Suprapubic skin (tissue), 4 donors: ENCODE data around the gene GRPEL1. TPM values are rescaled to one million over a fixed set of nuclear protein-coding genes. Genes with fewer than 3 reads are reported as not detected.

Source experiments
- DNase-seq, 2 donors: peaks; one replicate each; pipeline ENCODE4 v3.0.0-alpha.2; 2019; ENCODE audit warnings: low spot score in 2 of 2
- H3K27ac ChIP-seq: fragments of 200-600 bp; sonication (generic); one replicate; pipeline ENCODE4 v1.5.1; 2019
- H3K27me3 ChIP-seq: fragments of 200-600 bp; sonication (generic); one replicate; pipeline ENCODE4 v1.5.1; 2019
- H3K36me3 ChIP-seq: fragments of 200-600 bp; sonication (generic); one replicate; pipeline ENCODE4 v1.5.1; 2019
- H3K4me1 ChIP-seq: fragments of 200-600 bp; sonication (generic); one replicate; pipeline ENCODE4 v1.5.1; 2019
- H3K4me3 ChIP-seq: fragments of 200-600 bp; sonication (generic); one replicate; pipeline ENCODE4 v1.5.1; 2019; ENCODE audit warnings: mild to moderate bottlenecking
- H3K9me3 ChIP-seq: fragments of 200-600 bp; sonication (generic); one replicate; pipeline ENCODE4 v1.5.1; 2019
- CTCF ChIP-seq, 2 donors: fragments of 200-600 bp in 1 of 2; fragments of 450-650 bp in 1 of 2; sonication (generic) in 1 of 2; IDR thresholded peaks; one replicate each; pipeline ENCODE4 v1.5.1; 2016 to 2019; ENCODE audit warnings: antibody characterized with exemption in 2 of 2, mild to moderate bottlenecking in 1 of 2, moderate library complexity in 1 of 2
- EP300 ChIP-seq: sonication (generic); formaldehyde crosslinking; IDR thresholded peaks from one replicate; pipeline ENCODE4 v1.6.1; 2017; ENCODE audit warnings: antibody characterized with exemption
- POLR2A ChIP-seq, 2 donors: fragments of 450-650 bp; IDR thresholded peaks; one replicate each; pipeline ENCODE4 v1.6.1; 2017; ENCODE audit warnings: antibody characterized with exemption in 2 of 2, mild to moderate bottlenecking in 2 of 2, moderate library complexity in 2 of 2
- POLR2AphosphoS5 ChIP-seq, 3 donors: sonication (generic); formaldehyde crosslinking; IDR thresholded peaks; one replicate each; pipeline ENCODE4 v1.6.1; 2017; ENCODE audit warnings: antibody characterized with exemption in 3 of 3
- WGBS: methylation state at CpG from one replicate; pipeline ENCODE4 v1.1.5; 2018; 5-methylcytosine and 5-hydroxymethylcytosine counted together
- total RNA-seq, 4 donors: library from RNA; depleted of rRNA; stranded (reverse); fragments of >200 nt; gene quantifications; one replicate each; pipeline ENCODE4 v1.1.0, GENCODE V29; 2016

The GRPEL1 gene
- total RNA-seq, 4 donors from 2014 or later, result 18.2 to 32.4 (median 25.3) TPM

- no peak for DNase-seq
- WGBS, result 88% methylated on average over 11 of the region's 11 CpGs
- H3K9me3 ChIP-seq, result no peaks in the 10 kb centered on the region
- H3K4me1 ChIP-seq, result no peaks in the 10 kb centered on the region
- H3K27me3 ChIP-seq, result no peaks in the 10 kb centered on the region
- TF ChIP-seq EP300 (no peak), CTCF (IDR thresholded peaks at IDR 0.05) (no peak), POLR2AphosphoS5 (IDR thresholded peaks at IDR 0.05) (no peak), POLR2A (IDR thresholded peaks at IDR 0.05) (no peak)
- H3K27ac ChIP-seq, result no peak overlapping the region
- H3K36me3 ChIP-seq, result peaks cover 79% of the 10 kb centered on the region
- no peak overlapping the region for H3K4me3 ChIP-seq
Measured at GRCh38 chr4:7020856-7021255, 47.0 kb downstream of the GRPEL1 start.

- no peak overlapping the region for H3K27ac ChIP-seq
- H3K27me3 ChIP-seq, result no peaks in the 10 kb centered on the region
- 80% methylated on average over 2 of the region's 2 CpGs for WGBS
- no peaks in the 10 kb centered on the region for H3K9me3 ChIP-seq
- H3K4me3 ChIP-seq, result no peak overlapping the region
- DNase-seq, result no peak
- no peak for TF ChIP-seq CTCF (IDR thresholded peaks at IDR 0.05)
- no peak for TF ChIP-seq POLR2AphosphoS5 (IDR thresholded peaks at IDR 0.05)
- TF ChIP-seq EP300, result no peak
- TF ChIP-seq POLR2A (IDR thresholded peaks at IDR 0.05), result no peak
- peaks cover 79% of the 10 kb centered on the region for H3K36me3 ChIP-seq
- no peaks in the 10 kb centered on the region for H3K4me1 ChIP-seq
Measured at GRCh38 chr4:7020290-7020689, 47.6 kb downstream of the GRPEL1 start.

- WGBS, result 97% methylated on average over 5 of the region's 10 CpGs
- no peak for TF ChIP-seq EP300
- TF ChIP-seq POLR2AphosphoS5 (IDR thresholded peaks at IDR 0.05), result no peak
- no peak for TF ChIP-seq POLR2A (IDR thresholded peaks at IDR 0.05)
- no peak for TF ChIP-seq CTCF (IDR thresholded peaks at IDR 0.05)
- no peaks in the 10 kb centered on the region for H3K27me3 ChIP-seq
- no peaks in the 10 kb centered on the region for H3K4me1 ChIP-seq
- no peaks in the 10 kb centered on the region for H3K9me3 ChIP-seq
- H3K27ac ChIP-seq, result no peak overlapping the region
- H3K4me3 ChIP-seq, result no peak overlapping the region
- H3K36me3 ChIP-seq, result peaks cover 79% of the 10 kb centered on the region
- DNase-seq, result no peak
Measured at GRCh38 chr4:7019367-7019766, 48.5 kb downstream of the GRPEL1 start.

- WGBS, result 89% methylated on average over 6 of the region's 9 CpGs
- Histone ChIP-seq H3K27me3 (no peaks in the 10 kb centered on the region), H3K9me3 (no peaks in the 10 kb centered on the region), H3K4me3 (no peak overlapping the region), H3K27ac (no peak overlapping the region), H3K36me3 (peaks cover 78% of the 10 kb centered on the region), H3K4me1 (no peaks in the 10 kb centered on the region)
- no peak for DNase-seq
- no peak for TF ChIP-seq POLR2A (IDR thresholded peaks at IDR 0.05)
- no peak for TF ChIP-seq EP300
- TF ChIP-seq CTCF (IDR thresholded peaks at IDR 0.05), result no peak
- no peak for TF ChIP-seq POLR2AphosphoS5 (IDR thresholded peaks at IDR 0.05)
Measured at GRCh38 chr4:7018281-7018680, 49.6 kb downstream of the GRPEL1 start.

DNA sequence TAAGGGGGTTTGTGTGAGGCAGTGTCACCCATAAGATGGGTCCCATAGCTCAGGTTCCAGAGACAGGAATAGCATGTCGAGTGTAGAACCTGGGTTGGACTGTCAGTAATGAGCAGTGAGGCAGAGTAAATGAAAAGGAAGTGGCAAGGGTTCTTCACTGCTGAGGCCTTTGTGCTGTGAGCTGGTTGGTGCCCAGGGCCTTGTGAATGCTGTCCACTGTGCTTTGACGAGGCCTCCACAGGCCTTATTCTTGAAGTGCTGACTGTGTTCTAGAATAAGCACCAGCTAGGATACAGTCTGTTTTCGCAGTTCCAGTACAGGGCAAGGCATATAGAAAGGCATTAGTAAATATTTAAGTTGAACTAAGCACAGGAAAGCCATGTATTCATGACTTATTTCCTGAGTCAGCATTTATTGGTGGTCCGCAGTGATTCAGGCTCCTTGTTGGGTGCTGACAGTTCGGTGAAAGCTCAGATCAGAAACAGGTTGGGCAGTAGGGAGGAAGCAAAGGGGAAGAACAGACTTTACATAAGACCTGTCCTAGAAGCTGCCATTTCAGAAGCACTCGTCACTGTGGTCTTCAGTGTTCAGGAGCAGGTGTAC is 50.3 kb downstream of the GRPEL1 start:
- H3K4me3 ChIP-seq, result no peak overlapping the region
- no peak for TF ChIP-seq POLR2AphosphoS5 (IDR thresholded peaks at IDR 0.05)
- no peak for TF ChIP-seq CTCF (IDR thresholded peaks at IDR 0.05)
- TF ChIP-seq POLR2A (IDR thresholded peaks at IDR 0.05), result no peak
- TF ChIP-seq EP300, result no peak
- no peaks in the 10 kb centered on the region for H3K27me3 ChIP-seq
- no peaks in the 10 kb centered on the region for H3K9me3 ChIP-seq
- no peaks in the 10 kb centered on the region for H3K4me1 ChIP-seq
- no peak overlapping the region for H3K27ac ChIP-seq
- no peak for DNase-seq
- peaks cover 83% of the 10 kb centered on the region for H3K36me3 ChIP-seq
- 97% methylated on average over 6 of the region's 6 CpGs for WGBS
